Measurements from ENCODE around the gene FOXRED1. TPM values are rescaled to one million over a fixed set of nuclear protein-coding genes. Genes with fewer than 3 reads are reported as not detected.
A peak's percentile ranks its signal among the peaks of the same experiment; 100 is the strongest.

The FOXRED1 gene
- total RNA-seq (44.4 and 46.0 TPM in 2 replicates), polyA plus RNA-seq (26.1 and 36.3 TPM in 2 replicates), polyA minus RNA-seq (6.9 and 20.5 TPM in 2 replicates)
- total RNA-seq (2013) = 16.7 TPM

GRCh38 chr11:126268708-126269579, at the start of gene FOXRED1, which contains the start of gene SRPRA:
Gene FOXRED1, plus strand, starts transcription at chr11:126269154. Its CDS starts 53 bp downstream, at chr11:126269207.
Gene SRPRA, minus strand, starts transcription at chr11:126268895. Its CDS starts 91 bp downstream, at chr11:126268804.
- ATAC-seq (ENCODE audit: low read depth) = peak; percentile 99
- no peaks in the 10 kb centered on the region for H3K27me3 ChIP-seq (replicated peaks in 1 of 4; ENCODE audit: control extremely low read depth in 1 of 4, control insufficient read depth in 3 of 4, insufficient read depth in 4 of 4, low read length in 3 of 4)
- CTCF ChIA-PET = interaction anchor here (0.7 kb wide), 1 partner anchor 130 kb away, joined by 8 read pairs; no protein-coding TSS in a partner anchor
- peak within 1 kb of the TSS; percentile 84 for H2AFZ ChIP-seq (ENCODE audit: insufficient read depth, low read depth, low read length, poor library complexity, severe bottlenecking)
- Mint-ChIP-seq H3K27ac (peak within 1 kb of the TSS; percentile 93), H3K4me1 (peaks cover 36% of the 10 kb centered on the region), H3K9me3 (ENCODE audit: insufficient read depth) (no peaks in the 10 kb centered on the region), H3K27me3 (no peaks in the 10 kb centered on the region), H3K4me3 (peak within 1 kb of the TSS; percentile 96)
- intact Hi-C loops (cut with micrococcal nuclease) = loop anchor here (1.0 to 10.0 kb wide), 6 partner anchors 14 to 674 kb away; partner anchors contain the start of genes CDON, DCPS, FAM118B and HYLS1
- peak within 1 kb of the TSS; percentile 86 for H3K4me2 ChIP-seq (replicated peaks; ENCODE audit: low read depth, low read length, poor library complexity, severe bottlenecking)
- peak within 1 kb of the TSS; percentile 83 to 98 (median 89) for H3K4me3 ChIP-seq (ENCODE audit: control extremely low read depth in 1 of 5, extremely low read depth in 1 of 5, insufficient read depth in 1 of 5, low read depth in 2 of 5, low read length in 4 of 5)
- DNase-seq = peak; percentile 99
- under 1% methylated on average over 63 of the region's 64 CpGs for WGBS (ENCODE audit: insufficient coverage)
- peak within 1 kb of the TSS; percentile 94 to 95 for H3K27ac ChIP-seq (ENCODE audit: low read length in 2 of 2)
- POLR2A ChIA-PET = interaction anchor here (0.5 to 1.6 kb wide), 5 partner anchors 13 to 58 kb away, joined by 3 to 9 read pairs (median 5); partner anchors contain the start of genes DCPS, FAM118B, RPUSD4 and TIRAP
- peak within 1 kb of the TSS; percentile 86 for H3K9ac ChIP-seq (ENCODE audit: low read length)
- H3K79me2 ChIP-seq (ENCODE audit: control insufficient read depth, insufficient read depth, low read length) = peaks cover 41% of the 10 kb centered on the region
- H3K4me1 ChIP-seq (ENCODE audit: control insufficient read depth in 2 of 2, insufficient read depth in 2 of 2, low read length in 2 of 2) = peaks cover 14 to 20% of the 10 kb centered on the region in 2 donors
- TF ChIP-seq EZH2 (IDR thresholded peaks at IDR 0.05; ENCODE audit: borderline replicate concordance, insufficient read depth, low read depth, low read length, poor library complexity, severe bottlenecking) = no peak
- TF ChIP-seq CTCF (IDR thresholded peaks at IDR 0.05) = no peak
- no peaks in the 10 kb centered on the region for H3K9me3 ChIP-seq (ENCODE audit: control extremely low read depth in 1 of 3, control insufficient read depth in 2 of 3, insufficient read depth in 1 of 3, low read length in 2 of 3)
- peaks cover 2 to 48% of the 10 kb centered on the region in 2 experiments for H3K36me3 ChIP-seq (replicated peaks in 1 of 2; ENCODE audit: control extremely low read depth in 1 of 2, control insufficient read depth in 1 of 2, extremely low read depth in 1 of 2, insufficient read depth in 2 of 2, low read length in 1 of 2)
- no peaks in the 10 kb centered on the region for H4K20me1 ChIP-seq (ENCODE audit: control insufficient read depth, insufficient read depth, low read length, poor library complexity, severe bottlenecking)
